HG02938 (cell line): ENCODE measurements around the gene EIF4A3.

Experiments
- ATAC-seq: cut with Tn5 transposase; IDR thresholded peaks from one replicate; pipeline ENCODE4 v1.9.1; 2021; ENCODE audit warnings: mild to moderate bottlenecking, moderate library complexity; ENCODE audit not compliant: unreplicated experiment

EIF4A3 gene

DNA sequence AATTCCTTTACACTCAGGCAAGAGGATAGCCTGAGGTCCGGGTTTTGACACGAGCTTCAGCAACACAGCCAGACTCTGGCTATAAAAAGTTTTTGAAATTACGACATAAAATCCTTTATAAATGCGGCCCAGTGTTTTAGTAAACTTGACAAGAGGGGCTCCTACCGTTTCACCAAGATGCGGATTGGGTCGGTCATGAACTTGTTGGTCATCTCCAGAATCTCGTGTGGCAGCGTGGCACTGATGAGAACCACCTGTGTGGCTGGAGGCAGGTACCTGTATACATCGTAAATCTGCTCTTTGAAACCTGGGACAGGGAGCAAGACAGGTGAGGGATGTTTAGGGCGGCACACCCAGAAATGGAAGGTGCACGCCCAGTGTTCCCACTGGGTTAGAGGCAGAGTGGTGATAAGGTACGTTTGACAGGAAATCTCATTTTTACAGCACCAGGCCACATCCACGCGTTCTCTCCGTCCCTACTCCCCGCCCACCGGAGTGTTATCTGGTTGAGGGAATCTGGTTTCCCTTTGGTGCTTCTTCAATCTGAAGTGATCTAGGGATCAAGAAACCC, 8.0 kb downstream of the EIF4A3 start:
- no peak for ATAC-seq

DNA sequence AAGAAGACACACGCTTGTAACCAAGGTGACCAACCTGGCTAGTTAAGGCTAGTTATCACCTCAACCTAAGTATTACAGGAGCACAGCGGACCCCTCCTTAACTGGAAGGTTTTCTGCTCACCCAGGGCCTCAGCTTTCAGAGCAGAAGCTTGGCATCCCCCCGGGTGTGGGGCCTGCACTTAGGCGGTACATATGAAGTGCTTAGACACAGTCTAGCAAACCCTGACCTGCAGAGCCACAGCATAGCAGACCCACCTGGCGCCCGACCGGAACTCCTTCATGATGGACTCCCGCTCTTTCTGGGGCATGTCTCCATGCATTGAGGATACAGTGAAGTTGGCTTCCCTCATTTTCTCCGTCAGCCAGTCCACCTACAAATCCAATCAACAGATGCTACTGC, 9.8 kb downstream of the EIF4A3 start:
- ATAC-seq = no peak

DNA sequence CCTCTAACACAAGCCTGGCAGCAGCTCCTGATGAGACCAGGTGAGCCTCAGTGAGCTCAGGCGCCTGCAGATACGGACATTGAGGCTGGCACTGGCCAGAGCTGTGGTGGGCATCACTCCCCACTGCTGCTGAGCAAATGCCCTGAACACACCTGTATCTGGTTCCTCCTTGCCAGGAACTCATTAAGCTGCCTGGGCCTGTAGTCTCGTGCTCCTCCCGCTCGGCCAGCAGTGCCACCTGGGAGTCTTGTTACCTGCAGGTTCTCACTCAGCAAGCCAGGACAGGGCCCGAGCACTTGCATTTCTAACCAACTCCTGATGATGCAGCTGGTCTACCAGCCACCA, 13.3 kb downstream of the EIF4A3 start:
- no peak for ATAC-seq

DNA sequence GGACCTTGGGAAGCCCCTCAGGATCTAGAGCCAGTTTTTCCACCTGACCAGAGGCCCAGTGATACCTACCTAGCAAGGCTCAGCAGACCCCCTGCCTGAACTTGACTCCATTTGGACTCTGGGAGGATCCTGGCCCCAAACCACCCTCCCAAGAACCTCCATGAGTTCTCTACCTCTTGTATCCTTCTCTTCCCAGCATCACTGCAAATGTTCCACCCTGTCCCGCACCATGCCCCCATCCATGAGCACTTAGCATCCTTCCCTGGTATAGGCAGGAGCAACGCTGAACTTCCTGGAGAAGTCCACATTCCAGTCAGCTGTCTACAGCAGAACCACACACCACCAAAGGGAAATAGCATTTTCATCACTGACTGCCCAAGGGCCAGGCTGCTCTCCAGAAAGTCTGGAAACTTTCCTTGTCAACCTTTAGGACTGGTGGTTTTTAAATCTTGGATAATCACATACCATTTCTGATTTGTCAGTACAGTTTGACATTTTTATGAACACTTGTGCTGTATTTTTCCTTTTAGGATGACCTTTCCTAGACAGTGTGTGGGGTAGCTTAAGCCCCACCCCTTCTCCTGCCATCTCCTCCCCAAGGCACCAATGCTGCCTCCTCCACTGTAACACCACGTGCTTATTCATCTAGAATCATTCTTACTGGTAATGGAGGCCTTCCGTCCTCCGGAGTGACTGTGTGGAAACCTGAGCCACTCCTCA, 13.9 kb downstream of the EIF4A3 start:
- no peak for ATAC-seq

DNA sequence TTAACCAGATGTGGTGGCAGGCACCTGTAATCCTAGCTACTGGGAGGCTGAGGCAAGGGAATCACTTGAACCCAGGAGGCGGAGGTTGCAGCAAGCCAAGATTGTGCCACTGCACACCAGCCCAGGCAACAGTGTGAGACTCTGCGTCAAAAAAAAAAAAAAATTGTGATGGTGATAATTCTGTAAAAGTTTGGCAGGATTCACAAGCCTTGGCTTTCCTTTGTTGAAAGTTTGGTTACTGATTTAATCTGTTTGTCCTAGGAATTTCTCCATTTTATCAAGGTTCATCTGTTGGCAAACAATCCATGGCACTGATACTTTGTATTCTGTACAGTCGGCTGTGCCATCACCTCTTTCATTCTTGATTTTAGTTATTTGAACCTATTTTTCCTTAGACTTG, 15.9 kb downstream of the EIF4A3 start:
- ATAC-seq = no peak

DNA sequence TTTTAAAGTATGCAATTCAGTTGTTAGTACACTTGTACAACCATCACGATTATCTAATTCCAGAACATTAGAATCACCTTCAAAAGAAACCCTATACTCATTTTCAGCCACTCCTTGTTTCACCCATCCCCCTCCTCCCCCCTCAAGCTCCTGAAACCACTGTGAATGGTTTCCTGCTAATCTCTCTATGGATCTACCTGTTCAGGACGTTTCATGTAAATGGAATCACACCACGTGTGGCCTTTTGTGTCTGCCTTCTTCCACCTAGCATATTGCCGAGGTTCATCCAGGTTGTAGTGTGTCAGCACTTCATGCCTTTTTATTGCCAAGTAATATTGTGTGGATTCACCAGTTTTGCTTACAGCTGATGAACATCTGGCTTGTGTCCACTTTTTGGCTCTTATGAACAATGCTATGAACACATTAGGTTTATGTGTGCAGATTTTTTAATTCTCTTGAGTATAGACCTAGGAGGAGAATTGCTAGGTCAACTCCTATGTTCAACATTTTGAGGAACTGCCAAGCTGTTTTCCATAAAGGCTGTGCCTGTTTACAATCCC, 17.8 kb downstream of the EIF4A3 start:
- ATAC-seq = no peak

DNA sequence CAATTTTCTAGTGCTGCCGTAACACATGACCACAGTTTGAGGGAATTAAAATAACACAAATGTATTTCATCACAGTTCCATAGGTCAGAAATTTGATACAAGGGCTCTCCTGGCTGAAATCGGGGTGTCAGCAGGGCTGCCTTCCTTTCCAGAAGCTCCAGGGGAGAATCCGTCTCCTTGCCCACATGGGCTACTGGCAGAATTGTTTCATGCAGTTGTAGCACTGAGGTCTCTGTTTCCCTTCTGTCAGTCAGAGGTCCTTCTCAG, 20.5 kb downstream of the EIF4A3 start:
- no peak for ATAC-seq

DNA sequence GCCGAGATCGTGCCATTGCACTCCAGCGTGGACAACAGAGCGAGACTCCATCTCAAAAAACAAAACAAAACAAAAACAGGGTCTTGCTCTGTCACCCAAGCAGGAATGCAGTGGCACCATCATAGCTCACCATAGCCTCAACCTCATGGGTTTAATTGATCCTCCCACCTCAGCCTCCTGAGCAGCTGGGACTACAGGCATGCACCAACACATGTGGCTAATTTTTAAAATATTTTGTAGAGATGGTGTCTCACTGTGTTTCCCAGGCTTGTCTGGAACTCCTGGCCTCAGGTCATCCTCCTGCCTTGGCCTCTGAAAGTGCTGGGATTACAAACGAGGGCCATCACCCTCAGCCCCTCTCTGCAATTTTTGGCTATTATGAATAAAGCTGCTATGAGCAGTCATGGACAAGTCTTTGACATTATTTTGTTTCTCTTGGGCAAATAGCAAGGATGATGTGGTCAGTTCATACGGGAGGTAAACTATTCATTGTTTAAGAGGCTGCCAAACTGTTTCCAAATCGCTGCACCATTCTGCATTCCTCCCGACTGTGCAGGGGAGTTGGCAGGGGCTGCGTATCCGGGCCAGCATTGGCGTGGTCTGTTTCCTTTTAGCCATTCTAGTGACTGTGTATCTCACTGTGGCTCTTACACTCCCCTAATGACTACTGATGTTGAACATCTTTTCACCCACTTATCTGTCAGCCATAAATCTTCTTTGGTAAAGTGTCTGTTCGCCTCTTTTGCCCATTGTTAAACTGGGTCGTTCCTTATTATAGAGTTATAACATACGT, 21.1 kb downstream of the EIF4A3 start:
- ATAC-seq = no peak

DNA sequence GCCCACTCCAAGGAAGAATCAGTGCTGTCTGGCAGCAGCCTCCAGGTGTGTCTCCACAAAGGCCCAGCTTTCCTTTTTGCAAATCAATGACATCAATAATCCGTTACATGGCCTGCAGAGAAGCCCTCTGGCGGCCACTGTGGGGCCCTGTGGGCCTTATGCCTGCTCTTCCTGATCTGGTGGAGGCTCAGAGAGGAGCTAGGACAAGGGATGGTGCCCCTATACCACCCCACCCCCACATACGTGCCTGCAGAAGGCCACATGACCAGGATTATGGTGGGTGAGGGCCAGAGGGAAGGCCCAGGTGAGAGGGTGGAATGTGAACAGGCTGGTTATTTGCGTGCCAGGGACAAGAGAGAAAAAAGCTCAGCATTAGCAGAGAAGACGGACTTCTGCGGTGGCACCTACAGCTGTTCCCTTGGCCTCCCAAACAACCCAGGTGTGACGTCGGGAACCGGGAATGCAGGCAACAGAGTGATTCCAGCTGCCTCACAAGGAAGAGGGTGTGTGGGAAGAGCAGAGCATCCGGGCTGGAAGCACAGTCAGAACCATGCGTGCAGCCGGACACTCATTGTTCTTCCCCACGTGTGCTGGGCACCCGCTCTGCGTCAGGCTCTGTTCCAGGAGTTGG, 22.5 kb downstream of the EIF4A3 start:
- no peak for ATAC-seq

DNA sequence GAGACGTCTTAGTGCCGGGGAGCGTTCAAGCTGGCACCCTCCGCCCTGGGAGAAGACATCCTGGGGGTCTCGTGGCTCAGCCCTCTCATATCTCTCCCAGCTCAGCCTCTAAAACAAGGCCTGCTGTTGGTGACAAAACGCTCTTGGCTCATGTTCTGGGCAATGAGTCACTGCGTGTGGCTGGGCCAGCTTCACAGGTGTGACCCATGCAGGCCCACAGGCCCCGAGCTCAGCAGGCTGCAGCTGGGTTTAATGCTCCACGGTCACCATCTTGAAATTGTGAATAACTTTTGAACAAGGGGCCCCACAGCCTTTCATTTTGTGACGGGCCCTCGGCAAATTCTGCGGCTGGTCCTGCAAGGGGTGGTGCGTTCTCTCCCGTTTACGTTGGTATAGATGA, 23.1 kb downstream of the EIF4A3 start:
- no peak for ATAC-seq

DNA sequence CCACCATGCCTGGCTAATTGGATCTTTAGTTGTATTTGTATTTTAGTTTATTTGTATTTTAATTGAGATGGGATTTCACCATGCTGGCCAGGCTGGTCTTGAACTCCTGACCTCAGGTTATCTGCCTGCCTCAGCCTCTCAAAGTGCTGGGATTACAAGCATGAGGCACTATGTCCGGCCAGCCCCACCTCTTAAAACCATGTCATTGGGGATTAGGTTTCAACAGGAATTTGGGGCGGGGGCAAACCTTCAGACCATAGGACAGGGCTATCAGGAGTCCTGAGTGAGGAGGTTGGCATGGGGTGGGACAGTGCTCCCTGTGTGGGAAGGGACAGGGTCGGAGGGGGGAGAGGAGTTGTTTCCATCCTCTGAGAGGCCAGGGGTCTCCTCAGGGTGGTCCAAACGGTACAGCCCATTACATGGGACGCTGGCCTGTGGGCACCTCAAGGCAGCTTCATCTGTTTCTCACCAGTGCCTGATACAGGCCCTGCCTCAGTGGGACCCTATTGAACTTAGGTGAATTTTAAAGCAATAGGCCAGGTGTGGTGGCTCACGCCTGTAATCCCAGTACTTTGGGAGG, 23.9 kb downstream of the EIF4A3 start:
- no peak for ATAC-seq

DNA sequence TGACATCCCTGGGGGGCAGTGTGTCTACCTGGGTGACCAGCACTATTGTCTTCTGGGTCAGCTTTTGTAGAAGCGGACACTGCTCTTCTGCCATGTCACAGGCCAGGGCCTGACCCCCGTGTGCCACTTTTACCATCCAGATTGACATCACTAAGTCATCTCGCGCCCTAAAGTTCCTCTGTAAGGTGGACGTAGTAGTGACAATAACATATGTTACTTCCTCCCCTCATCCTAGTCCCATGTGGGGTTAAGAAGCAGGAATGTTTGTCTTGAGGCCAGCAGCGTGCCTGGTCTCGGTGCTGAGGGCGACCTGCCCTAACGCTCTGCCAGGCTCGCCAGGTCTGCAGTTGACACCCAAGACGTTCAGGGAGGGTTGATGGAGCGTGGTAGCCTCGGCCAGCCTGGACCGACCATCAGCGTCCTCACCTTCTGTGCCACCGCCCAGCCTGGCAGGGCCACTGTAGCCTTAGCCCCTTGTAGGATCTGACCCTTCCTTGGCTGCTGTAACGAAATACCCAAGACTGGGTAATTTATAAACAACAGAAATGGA, 24.8 kb downstream of the EIF4A3 start:
- no peak for ATAC-seq

DNA sequence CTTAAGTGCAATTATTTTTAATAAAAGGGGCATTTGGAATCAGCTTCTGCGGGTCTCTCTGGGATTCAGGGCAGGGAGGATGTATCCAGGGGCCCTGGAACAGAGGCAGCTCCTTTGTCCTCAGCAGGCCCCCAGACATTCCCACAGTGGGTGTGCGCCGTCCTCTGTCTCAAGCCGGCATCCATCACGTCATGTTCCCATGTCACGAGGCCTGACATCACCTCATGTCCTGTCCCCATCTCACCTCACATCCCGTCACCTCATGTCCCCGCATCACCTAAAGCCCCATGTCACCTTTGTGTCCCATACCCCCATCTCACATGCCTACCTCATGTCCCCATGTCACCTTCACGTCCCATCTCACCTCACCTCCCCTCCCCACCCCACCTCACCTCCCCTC, 27.1 kb downstream of the EIF4A3 start:
- ATAC-seq = no peak

DNA sequence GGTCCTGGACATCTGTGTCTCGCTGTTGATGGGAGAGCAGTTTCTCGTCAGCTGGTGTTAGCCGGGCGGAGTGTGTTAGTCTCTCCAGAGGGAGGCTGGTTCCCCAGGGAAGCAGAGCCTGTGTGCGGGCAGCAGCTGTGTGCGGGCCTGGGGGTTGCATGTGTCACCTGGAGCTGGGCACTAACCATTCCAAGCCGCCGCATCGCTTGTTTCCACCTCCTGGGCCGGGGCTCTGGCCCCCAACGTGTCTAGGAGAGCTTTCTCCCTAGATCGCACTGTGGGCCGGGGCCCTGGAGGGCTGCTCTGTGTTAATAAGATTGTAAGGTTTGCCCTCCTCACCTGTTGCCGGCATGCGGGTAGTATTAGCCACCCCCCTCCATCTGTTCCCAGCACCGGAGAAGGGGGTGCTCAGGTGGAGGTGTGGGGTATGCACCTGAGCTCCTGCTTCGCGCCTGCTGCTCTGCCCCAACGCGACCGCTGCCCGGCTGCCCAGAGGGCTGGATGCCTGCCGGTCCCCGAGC, 27.6 kb downstream of the EIF4A3 start:
- ATAC-seq = no peak

DNA sequence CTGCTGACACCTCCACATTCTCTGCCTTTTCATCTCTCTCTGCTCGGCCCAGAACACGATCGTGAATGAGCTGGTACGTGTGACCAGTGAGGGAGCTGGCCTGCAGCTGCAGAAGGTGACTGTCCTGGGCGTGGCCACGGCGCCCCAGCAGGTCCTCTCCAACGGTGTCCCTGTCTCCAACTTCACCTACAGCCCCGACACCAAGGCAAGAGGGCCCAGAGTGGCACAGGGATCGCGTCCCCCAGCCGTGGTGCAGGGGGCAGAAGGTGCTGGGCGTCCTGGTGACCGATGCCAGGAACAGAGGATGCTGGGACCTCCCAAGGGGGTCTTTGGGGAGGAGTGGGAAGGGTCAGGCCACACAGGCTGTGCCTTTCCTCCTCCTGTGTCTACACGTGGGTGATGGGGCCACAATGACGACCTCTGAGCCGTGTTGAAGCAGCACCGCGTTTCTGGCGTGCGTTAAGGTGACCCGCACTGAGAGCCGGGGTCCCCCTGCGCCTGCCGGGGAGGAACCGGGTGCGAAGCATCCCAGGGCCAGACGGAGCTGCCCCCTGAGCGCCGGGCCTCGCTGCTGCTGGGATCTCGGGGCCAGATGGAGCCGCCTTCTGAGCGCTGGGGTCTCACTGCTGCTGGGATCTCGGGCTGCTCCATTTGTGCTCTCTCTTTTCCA, 28.2 kb downstream of the EIF4A3 start:
- no peak for ATAC-seq

DNA sequence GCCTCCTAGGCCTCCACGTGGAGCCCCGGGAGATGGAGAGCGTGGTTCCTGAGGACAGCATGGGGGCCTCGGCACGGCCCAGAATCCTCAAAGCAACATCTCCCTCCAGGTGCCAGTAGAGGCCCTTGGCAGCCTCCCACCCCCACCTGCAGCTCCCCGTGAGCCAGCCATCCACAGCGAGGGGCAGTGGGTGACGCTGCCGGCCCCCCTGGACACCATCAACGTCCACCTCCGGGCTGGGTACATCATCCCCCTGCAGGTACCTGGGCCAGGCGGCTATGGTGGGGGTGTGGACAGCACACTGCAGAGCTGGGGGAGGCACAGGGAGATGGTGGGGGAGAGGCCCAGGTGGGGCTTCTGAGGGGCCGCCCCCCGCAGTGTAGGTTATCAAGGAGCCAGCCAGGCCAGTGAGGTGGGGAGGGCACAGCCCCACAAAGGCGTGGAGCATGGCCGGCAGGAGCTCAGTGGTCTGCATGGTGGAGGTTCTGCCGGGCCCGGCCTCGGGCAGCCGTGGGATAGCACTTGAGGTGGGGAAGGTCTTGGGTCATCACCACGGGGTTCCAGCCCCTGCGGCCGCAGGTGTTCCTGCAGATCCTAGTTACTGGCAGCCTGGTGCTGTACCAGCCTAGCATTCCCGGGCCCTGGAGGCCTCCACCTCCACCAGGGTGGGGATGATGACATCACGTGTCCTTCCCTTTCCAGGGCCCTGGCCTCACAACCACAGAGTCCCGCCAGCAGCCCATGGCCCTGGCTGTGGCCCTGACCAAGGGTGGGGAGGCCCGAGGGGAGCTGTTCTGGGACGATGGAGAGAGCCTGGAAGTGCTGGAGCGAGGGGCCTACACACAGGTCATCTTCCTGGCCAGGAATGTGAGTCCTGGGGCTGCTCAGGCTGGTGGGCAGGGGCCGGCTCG, 29.2 kb downstream of the EIF4A3 start:
- no peak for ATAC-seq

DNA sequence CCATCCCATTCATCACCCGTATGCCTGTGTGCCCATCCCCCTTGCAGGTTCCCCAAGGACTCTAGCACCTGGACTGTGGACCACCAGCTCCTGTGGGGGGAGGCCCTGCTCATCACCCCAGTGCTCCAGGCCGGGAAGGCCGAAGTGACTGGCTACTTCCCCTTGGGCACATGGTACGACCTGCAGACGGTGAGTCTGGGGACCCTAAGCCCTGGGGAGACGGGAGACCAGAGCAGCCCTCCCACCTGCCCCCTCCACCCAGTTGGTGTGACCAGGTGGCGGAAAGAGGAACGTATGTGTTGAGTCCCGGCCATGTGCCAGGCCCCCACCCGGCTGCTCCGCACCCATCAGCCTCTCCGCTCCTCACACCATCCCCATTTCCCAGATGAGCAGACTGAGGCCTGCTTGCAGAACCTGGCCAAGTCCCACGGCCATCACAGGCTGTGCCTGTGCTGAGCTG, 30.0 kb downstream of the EIF4A3 start:
- ATAC-seq = no peak

DNA sequence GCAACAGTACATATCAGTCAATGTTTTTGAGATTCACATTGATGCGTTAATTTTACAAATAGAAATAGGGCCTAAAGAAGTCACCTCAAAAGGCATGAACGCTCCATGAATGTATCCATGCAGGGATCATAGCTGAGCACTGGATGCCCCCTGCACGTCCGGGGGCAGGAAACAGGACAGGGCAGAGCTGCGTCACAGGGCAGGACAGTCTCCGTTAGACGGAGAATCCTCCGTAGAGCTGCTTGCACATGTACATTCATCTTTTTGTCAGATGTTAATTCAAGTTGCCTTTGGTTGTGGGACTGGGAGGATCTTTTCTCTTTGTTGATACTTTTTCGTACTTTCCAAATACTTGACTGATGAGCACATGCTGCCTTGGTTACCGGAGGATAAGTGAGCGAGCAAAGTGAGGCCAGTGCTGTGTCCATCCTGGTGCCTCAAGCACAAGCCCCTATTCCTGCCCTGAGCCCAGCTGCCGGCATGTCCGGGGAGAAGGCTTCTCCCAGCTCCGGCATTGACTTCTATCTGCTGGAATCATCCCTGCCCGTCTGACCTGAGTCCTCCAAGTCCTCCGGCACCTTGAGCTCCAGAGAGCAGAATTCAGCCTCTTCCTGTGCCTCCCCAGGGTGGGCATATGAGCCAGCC, 30.5 kb downstream of the EIF4A3 start:
- no peak for ATAC-seq

DNA sequence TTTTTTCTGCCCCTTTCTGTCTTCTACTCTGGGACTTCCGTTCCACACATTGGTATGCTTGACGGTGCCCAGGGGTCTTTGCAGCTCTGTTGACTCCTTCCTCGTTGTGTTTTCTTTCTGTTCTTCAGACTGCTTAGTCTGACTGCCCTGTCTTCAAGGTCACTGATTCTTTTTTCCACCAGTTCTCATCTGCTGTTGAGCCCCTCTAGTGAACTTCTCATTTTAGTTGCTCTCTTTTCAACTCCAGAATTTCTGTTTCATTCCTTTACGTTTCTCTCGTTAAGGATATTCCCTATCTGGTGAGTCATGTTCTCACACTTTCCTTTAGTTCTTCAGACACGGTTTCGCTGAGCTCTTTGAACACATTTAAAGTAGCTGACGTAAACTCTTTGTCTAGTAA, 31.8 kb downstream of the EIF4A3 start:
- no peak for ATAC-seq
